Stomach (tissue), 9 donors: ENCODE measurements around the gene ARFGEF3. TPM values are rescaled to one million over a fixed set of nuclear protein-coding genes. Genes with fewer than 3 reads are reported as not detected.
A peak's percentile ranks its signal among the peaks of the same experiment; 100 is the strongest.
"Not testable (repeated sequence)": the region's sequence is repeated elsewhere in the genome, so short reads cannot be mapped to it uniquely, and the experiment has no call there.

Experiments used
- DNase-seq, 2 donors: peaks; one replicate each; pipeline versions ENCODE4 v3.0.0 to v3.0.0-alpha.2; 2013 to 2019
- H3K27ac ChIP-seq, 5 donors: fragments of 200-600 bp in 4 of 5; sonication (generic) in 4 of 5; one replicate each; pipeline ENCODE4 v1.5.1; 2013 to 2019; ENCODE audit warnings: mild to moderate bottlenecking in 1 of 5, moderate library complexity in 1 of 5
- H3K27me3 ChIP-seq, 3 donors: fragments of 200-600 bp; sonication (generic); one replicate each; pipeline ENCODE4 v1.5.1; 2017 to 2019; ENCODE audit warnings: mixed run types in 1 of 3
- H3K36me3 ChIP-seq, 4 donors: fragments of 200-600 bp; sonication (generic); 1 replicate in 3 of 4; 2 replicates in 1 of 4; pipeline ENCODE4 v1.5.1; 2016 to 2019
- H3K4me1 ChIP-seq, 4 donors: fragments of 200-600 bp; sonication (generic); one replicate each; pipeline ENCODE4 v1.5.1; 2016 to 2019
- H3K4me3 ChIP-seq, 4 donors: fragments of 200-600 bp; sonication (generic) in 3 of 4; one replicate each; pipeline ENCODE4 v1.5.1; 2016 to 2019; ENCODE audit warnings: mild to moderate bottlenecking in 1 of 4
- H3K9me3 ChIP-seq, 4 donors: fragments of 200-600 bp; sonication (generic); one replicate each; pipeline ENCODE4 v1.5.1; 2016 to 2019
- CTCF ChIP-seq, 7 experiments: fragments of 450-650 bp in 4 of 7; fragments of 200-600 bp in 3 of 7; sonication (generic) in 3 of 7; IDR thresholded peaks; one replicate each; pipeline ENCODE4 v1.5.1; 2016 to 2019; ENCODE audit warnings: antibody characterized with exemption in 7 of 7, control low read depth in 2 of 7, mild to moderate bottlenecking in 1 of 7
- EP300 ChIP-seq: sonication (generic); formaldehyde crosslinking; IDR thresholded peaks from one replicate; pipeline ENCODE4 v1.6.1; 2017; ENCODE audit warnings: antibody characterized with exemption
- POLR2A ChIP-seq, 4 donors: fragments of 450-650 bp; IDR thresholded peaks; one replicate each; pipeline ENCODE4 v1.6.1; 2016; ENCODE audit warnings: antibody characterized with exemption in 4 of 4, control low read depth in 2 of 4, mild to moderate bottlenecking in 1 of 4, moderate library complexity in 1 of 4
- POLR2AphosphoS5 ChIP-seq, 3 donors: sonication (generic); formaldehyde crosslinking; IDR thresholded peaks; one replicate each; pipeline ENCODE4 v1.6.1; 2016; ENCODE audit warnings: antibody characterized with exemption in 3 of 3
- WGBS, 5 donors: extraction: QIAGEN DNeasy Blood & Tissue Kit in 3 of 5; methylation state at CpG; one replicate each; pipeline versions ENCODE4 v1.1.5 to v1.1.7; 2013 to 2018; 5-methylcytosine and 5-hydroxymethylcytosine counted together
- intact Hi-C: fragments of 100-400 bp; cut with DNase I; formaldehyde crosslinking; loops from one replicate; pipeline ENCODE4 v1.15.1; 2023; ENCODE audit warnings: low total_unique reads
- polyA plus RNA-seq, 3 donors: library from polyadenylated mRNA; stranded (reverse); fragments of 200-250 nt; gene quantifications; one replicate each; pipeline ENCODE4 v1.2.3, GENCODE V29; 2013
- total RNA-seq, 5 donors: library from RNA; depleted of rRNA; stranded (reverse); fragments of >200 nt; gene quantifications; one replicate each; pipeline versions ENCODE4 v1.1.0 to v1.2.3, GENCODE V29; 2014 to 2016
- donor health status: healthy with polysubstance abuse.
- donor health status: Bipolar disorder and iron deficiency.
- donor health status: healthy.

ARFGEF3 gene
- total and polyA plus RNA-seq, 8 donors, result 3.2 to 44.6 (median 13.2) TPM

- 62 to 69% (median 63%) methylated on average over 5 of the region's 5 CpGs for WGBS, 5 donors
- intact Hi-C loops, result no loop called here
- no peak for TF ChIP-seq EP300
Measured at GRCh38 chr6:138205437-138206094, 43.8 kb downstream of the ARFGEF3 start.

GRCh38 chr6:138206862-138207261 is 45.1 kb downstream of the ARFGEF3 start:
- H3K4me1 ChIP-seq, result peaks cover 0 to 14% (median 8%) of the 10 kb centered on the region in 4 donors
- TF ChIP-seq POLR2A (IDR thresholded peaks at IDR 0.05), result no peak
- H3K27ac ChIP-seq, result no peak overlapping the region
- DNase-seq, result no peak
- H3K4me3 ChIP-seq, result no peak overlapping the region
- H3K27me3 ChIP-seq, result no peaks in the 10 kb centered on the region
- no peaks in the 10 kb centered on the region for H3K9me3 ChIP-seq
- intact Hi-C loops, result no loop called here
- H3K36me3 ChIP-seq, result peaks cover 0 to 9% (median 0%) of the 10 kb centered on the region in 4 donors

More at GRCh38 chr6:138205437-138206094, 43.8 kb downstream of the ARFGEF3 start:
- H3K27me3 ChIP-seq, result no peaks in the 10 kb centered on the region
- DNase-seq, result no peak
- H3K36me3 ChIP-seq, result peaks cover 0 to 9% (median 0%) of the 10 kb centered on the region in 4 donors
- no peak overlapping the region for H3K4me3 ChIP-seq
- no peak overlapping the region for H3K27ac ChIP-seq
- peaks cover 0 to 8% (median 2%) of the 10 kb centered on the region in 4 donors for H3K4me1 ChIP-seq
- no peaks in the 10 kb centered on the region for H3K9me3 ChIP-seq

GRCh38 chr6:138211048-138211581 is 49.4 kb downstream of the ARFGEF3 start:
- TF ChIP-seq EP300 (no peak), CTCF (IDR thresholded peaks at IDR 0.05) (no peak), POLR2AphosphoS5 (IDR thresholded peaks at IDR 0.05) (no peak), POLR2A (IDR thresholded peaks at IDR 0.05) (no peak)
- no peak for DNase-seq
- H3K27ac ChIP-seq, result peak overlapping the region in 3 of 5 donors; percentile 35 to 45 (median 38)
- H3K4me1 ChIP-seq, result peaks cover 0 to 21% (median 3%) of the 10 kb centered on the region in 4 donors
- H3K4me3 ChIP-seq, result no peak overlapping the region
- H3K27me3 ChIP-seq, result no peaks in the 10 kb centered on the region
- H3K36me3 ChIP-seq, result peaks cover 0 to 9% (median 0%) of the 10 kb centered on the region in 4 donors
- H3K9me3 ChIP-seq, result no peaks in the 10 kb centered on the region
- intact Hi-C loops, result no loop called here
- 46 to 71% (median 57%) methylated on average over 2 of the region's 2 CpGs for WGBS, 5 donors

- Histone ChIP-seq H3K27me3 (no peaks in the 10 kb centered on the region), H3K36me3 (peaks cover 0 to 9% (median 0%) of the 10 kb centered on the region in 4 donors), H3K9me3 (no peaks in the 10 kb centered on the region), H3K4me3 (no peak overlapping the region), H3K4me1 (peaks cover 0 to 21% (median 3%) of the 10 kb centered on the region in 4 donors), H3K27ac (peak overlapping the region in 2 of 5 donors; percentile 35 to 38)
- intact Hi-C loops, result no loop called here
- TF ChIP-seq EP300 (no peak), CTCF (IDR thresholded peaks at IDR 0.05) (no peak), POLR2AphosphoS5 (IDR thresholded peaks at IDR 0.05) (no peak), POLR2A (IDR thresholded peaks at IDR 0.05) (no peak)
- DNase-seq, result no peak
- 20 to 46% (median 42%) methylated on average over 5 of the region's 5 CpGs for WGBS, 5 donors
Measured at GRCh38 chr6:138211601-138212000, 49.9 kb downstream of the ARFGEF3 start.

GRCh38 chr6:138212530-138212929 is 50.8 kb downstream of the ARFGEF3 start:
- DNase-seq, H3K4me3 ChIP-seq, H3K27me3 ChIP-seq, H3K9me3 ChIP-seq, intact Hi-C loops, H3K27ac ChIP-seq, H3K36me3 ChIP-seq: not testable (repeated sequence)
- 94 to 100% (median 94%) methylated on average over 2 of the region's 2 CpGs for WGBS, 5 donors
- H3K4me1 ChIP-seq, result peaks cover 0 to 21% (median 3%) of the 10 kb centered on the region in 4 donors
